GM08714 (cell line): ENCODE results near the gene PDIA2.
"Not testable (repeated sequence)": the region's sequence is repeated elsewhere in the genome, so short reads cannot be mapped to it uniquely, and the experiment has no call there.

Experiments
- H3K4me3 ChIP-seq: fragments of 200-500 bp; sonication (Bioruptor generic); 2 replicates; pipeline ENCODE4 v1.5.1; 2014; ENCODE audit warnings: mild to moderate bottlenecking, low read length, inconsistent platforms
- ZNF274 ChIP-seq: IDR thresholded peaks from 2 replicates; pipeline ENCODE4 v1.6.1; 2012; ENCODE audit warnings: mild to moderate bottlenecking, low read depth, low read length

PDIA2 gene

DNA sequence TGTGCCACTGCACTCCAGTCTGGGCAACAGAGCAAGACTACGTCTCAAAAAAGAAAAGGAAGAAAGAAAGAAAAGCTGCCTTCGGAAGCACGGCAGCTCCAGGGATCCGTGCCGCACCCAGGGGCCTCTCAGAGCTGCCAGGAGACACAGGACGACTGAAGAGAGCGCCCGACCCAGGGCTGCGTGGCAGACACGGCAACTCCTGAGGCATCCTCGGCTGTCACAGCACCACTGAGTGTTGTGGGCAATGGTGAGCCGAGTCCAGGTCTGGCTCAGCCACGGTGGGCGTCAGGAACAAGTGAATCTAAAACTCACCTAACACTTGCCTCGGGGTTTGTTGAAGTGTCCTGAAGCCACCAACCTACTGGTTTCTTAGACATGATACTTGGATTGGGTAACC is 28.8 kb downstream of the PDIA2 start:
- TF ChIP-seq ZNF274 = no peak
- H3K4me3 ChIP-seq = no peak overlapping the region

DNA sequence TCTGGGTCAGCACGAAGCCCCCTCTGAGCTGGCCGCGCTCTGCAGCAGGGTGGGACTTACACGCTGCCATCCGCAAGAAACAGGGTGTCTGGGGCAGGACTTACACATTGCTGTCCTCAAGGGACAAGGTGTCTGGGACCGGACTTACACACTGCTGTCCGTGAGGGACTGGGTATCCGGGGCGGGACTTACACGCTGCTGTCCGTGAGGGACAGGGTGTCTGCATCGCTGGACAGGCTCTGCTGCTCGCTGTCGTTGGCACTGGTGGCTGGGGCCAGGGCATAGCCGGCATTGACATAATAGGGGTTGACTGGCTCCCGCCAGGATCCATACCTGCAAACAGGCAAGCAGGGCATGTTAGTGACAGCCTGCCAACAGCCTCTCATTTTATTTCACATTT is 31.4 kb downstream of the PDIA2 start:
- no peak overlapping the region for H3K4me3 ChIP-seq
- no peak for TF ChIP-seq ZNF274

DNA sequence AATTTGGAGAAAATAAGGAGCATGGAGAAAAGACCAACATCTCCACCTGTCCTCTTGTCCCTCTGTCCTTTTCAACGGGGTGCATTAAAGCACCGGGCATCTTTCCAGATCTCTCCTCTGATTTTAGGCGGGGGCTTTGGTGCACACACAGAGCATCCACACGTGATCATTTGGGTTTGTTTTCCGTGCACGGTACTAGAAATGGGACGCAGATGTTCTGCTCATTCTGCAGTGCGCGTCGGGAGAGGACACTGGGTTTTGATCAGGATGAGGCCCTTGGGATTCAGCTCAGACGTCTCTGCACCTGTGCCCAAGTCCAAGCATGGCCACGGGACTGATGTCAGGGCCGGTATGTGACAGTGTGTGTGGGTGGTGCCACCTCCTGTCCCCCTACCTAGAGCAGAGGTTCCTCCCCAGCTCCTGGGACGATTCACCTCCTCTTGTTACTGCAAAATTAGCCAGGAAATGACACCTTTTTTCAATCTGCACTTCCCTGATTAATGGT is 31.9 kb downstream of the PDIA2 start:
- TF ChIP-seq ZNF274 = no peak
- H3K4me3 ChIP-seq = no peak overlapping the region

DNA sequence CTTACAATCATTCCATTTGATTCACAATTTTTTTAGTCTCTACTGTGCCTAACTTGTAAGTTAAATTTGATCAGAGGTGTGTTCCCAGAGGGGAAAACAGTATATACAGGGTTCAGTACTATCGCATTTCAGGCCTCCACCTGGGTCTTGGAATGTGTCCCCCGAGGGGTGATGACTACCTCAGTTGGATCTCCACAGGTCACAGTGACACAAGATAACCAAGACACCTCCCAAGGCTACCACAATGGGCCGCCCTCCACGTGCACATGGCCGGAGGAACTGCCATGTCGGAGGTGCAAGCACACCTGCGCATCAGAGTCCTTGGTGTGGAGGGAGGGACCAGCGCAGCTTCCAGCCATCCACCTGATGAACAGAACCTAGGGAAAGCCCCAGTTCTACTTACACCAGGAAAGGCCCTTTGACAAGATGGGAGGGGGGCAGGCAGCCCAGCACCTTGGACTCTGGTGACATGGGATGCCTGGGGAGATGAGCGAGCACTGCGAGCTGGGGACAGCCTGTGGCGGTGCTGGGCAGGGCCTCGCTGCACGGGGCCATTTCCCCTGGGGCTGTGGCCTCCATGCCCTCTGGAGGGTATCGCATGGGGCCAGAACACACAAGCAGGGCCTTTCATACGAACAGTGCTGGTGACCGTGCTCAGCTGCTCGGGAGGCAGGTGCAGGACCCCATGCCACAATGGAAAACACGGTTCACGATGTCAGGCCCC is 33.9 kb downstream of the PDIA2 start:
- TF ChIP-seq ZNF274 = no peak
- H3K4me3 ChIP-seq = no peak overlapping the region

DNA sequence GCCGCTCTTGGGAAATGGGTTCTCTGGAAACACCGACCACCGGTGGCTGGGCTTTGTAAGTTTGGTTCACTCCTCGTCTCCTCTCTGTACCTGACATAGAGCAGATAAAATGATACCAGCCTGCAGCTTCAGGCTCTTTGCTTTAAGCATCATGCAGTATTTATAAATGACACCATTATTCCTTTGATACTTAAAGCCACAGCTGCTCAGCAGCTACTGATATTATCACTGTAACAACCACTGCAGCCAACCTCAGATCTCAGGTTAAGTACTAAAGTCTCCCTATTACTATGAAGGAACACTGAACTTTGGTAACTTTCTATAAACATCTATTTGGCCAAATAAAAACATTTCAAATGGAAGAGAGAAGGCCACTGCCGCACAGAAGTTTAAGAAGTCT is 34.6 kb downstream of the PDIA2 start:
- TF ChIP-seq ZNF274 = no peak
- no peak overlapping the region for H3K4me3 ChIP-seq

DNA sequence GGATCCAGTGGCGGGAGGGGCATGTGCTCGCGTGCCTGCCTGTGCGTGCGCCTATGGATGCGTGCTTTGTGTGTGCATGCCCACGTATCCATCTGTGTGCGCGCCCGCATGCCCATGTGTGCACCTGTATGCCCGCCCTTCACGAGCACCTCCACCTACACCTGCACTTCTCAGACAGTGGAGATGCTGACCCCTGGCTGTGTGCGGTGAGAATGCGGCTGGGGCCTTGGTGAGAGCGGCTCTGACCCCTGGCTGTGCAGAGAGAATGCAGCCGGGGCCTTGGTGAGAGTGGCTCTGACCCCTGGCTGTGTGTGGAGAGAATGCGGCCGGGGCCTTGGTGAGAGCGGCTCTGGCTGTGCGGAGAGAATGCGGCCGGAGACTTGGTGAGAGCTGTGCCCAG is 35.7 kb downstream of the PDIA2 start:
- no peak overlapping the region for H3K4me3 ChIP-seq
- no peak for TF ChIP-seq ZNF274

DNA sequence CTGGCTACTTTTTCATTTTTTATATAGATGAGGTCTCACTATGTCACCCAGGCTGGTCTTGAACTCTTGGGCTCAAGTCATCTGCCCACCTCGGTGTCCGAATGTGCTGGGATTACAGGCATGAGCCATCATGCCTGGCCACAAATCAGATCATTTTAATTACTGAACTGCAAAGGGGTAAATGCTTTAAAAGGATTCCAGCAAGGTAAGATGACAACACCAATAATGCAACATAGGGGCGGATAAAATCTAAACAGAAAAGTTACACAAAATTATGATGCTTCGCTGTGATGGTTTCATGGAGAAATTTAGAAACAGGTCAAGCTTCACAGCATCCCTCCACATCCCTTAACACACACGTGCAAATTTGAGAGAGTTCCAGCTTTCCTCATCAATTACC is 37.2 kb downstream of the PDIA2 start:
- no peak overlapping the region for H3K4me3 ChIP-seq
- TF ChIP-seq ZNF274 = no peak

DNA sequence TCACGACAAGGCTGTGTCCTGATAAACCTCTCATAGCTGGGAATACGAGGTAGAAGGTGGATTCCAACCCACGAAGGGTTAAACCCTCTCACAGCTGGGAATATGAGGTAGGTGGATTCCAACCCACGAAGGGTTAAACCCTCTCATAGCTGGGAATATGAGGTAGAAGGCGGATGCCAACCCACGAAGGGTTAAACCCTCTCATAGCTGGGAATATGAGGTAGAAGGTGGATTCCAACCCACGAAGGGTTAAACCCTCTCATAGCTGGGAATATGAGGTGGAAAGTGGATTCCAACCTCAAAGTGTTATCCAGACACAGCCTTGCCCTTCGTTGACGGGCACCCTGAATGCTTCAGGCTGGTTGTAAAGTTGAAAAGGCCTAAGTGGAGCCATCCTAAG is 38.6 kb downstream of the PDIA2 start:
- no peak overlapping the region for H3K4me3 ChIP-seq
- no peak for TF ChIP-seq ZNF274

DNA sequence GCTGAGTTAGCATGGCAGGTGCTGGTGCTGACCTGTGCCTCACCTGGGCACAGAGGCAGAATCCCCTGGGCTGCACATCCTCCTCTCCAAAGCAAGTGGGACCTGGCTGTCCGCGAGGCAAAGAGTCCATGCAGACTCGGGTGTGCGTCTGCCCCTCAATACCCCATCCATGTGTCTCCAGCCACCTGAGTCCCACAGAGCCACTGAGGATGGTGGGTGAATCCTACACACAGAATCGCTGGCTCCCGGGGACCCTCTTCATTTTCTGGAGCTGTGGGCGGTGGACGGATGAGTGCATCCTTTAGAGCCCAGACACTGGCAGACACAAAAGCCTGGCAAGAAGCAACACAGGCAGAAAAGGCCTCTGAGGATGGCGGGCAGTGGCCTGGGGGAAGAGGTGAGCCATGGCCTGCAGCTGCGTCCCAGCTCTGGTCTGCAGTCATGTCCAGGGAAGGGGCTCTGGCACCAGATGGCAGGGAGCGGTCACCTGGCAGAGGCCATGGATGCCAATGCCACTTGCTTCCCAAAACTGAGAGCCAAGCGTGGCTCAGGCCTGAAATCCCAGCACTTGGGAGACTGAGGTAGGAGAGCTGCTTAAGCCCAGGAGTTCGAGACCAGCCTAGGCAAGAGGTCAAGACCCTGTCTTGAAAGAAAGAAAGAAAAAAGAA is 39.6 kb downstream of the PDIA2 start:
- no peak overlapping the region for H3K4me3 ChIP-seq
- no peak for TF ChIP-seq ZNF274

DNA sequence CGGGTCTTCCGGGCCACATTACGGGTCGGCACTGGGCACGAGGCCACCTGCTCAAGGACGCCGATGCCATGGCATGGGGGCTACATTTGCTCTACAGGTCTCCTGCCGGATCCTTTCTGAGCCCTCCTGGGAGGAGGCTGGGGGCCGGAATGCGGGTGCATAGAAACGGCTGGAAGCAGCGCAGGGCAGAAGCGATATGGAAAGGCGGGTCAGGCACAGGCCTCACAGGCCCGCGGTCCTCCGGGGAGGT is 41.2 kb downstream of the PDIA2 start:
- H3K4me3 ChIP-seq = no peak overlapping the region; the same call in 1 of the 2 replicates
- no peak for TF ChIP-seq ZNF274

DNA sequence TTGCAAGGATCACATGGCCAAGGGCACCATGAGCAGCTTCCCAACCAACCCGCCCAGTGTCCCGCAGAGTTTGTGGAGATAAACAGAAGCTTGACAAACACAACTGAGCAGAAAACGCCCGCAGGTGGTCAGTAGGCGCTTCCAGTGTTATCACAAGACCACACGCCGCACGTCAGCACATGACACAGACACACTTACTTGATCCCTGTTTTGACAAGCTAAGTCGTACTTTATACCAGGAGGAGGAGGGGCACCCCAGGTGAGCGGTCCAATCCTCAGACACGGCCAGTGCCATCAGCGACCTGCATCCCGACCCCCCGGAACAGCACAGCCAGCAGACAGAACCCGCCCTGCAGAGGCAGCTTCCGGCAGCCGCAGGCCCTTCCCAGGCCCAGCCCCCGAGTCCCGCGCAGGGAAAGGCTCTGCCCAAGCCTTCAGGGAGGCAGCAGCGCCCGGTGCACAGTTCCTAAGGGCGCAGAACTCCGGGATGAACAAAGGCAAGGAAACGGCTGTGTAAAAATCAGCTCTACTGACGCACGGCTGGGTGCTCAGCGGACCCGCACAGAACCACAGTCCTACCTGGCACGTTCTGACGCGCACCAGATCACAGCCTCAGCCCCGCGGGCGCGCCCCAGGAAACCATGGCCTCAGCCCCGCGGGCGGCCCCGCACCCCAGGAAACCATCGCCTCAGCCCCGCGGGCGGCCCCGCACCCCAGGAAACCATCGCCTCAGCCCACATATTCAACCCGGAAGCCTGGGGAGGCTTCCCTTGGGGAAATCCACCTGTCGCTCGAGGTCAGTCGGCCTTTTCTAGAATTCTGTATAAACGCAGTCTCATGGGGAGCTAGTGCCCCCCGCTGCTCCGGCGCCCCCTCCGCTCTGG is 41.7 kb downstream of the PDIA2 start:
- TF ChIP-seq ZNF274 = no peak
- peak overlapping the region; percentile 40; the same call in 1 of the 2 replicates for H3K4me3 ChIP-seq

DNA sequence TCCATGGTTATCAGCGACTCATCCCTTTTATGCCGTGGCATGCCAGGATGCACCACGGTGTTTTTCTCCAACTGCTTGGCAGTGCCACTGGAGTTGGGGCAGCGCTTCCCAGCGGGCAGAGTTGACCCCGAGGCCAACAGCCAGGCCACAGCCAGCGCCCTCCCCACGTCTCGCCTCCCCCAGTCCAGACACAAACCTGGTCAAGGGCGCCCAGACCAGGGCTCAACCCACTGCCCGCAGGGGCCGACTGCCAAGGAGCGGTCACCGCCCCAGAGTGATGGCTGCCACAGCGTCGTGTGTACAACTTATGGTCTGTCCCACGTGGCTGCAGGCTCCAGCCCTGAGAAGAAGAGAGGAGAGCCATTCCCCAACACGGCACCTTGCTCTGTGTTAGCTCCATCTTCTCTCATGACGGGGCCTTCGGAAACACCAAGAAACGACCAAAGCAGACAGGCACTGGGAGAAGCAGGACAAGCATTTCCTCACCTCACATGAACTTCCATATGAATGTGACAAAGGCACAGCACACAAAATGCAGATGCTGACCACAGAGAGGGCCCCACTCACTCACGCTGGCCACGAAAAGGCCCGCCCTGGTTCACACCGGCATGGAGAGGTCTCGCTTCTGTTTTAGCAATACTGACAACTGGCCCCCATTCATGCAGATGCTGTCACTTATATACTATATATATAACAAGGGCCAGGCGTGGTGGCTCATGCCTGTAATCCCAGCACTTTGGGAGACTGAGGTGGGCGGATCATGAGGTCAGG is 42.6 kb downstream of the PDIA2 start:
- H3K4me3 ChIP-seq = peak overlapping the region; percentile 40; the same call in 1 of the 2 replicates
- TF ChIP-seq ZNF274 = no peak

DNA sequence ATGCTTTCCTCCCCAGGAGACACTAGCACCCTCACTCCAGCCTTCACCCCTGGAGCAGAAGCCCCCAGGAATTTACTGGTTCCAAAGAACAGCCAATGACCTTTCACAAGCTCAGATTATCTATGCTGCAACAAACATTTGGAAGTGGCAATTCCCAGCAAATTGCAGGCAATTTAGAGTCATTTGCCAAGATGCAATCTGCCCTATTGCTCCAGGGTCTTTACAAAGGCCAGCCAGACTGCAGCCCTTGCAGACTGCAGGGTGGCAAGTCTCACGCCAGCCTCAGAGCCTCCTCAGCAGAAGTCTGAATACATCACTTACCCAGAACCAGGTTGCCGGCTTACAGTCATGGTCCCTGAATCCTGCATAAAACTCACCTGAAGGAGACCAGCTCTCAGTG is 47.8 kb downstream of the PDIA2 start:
- no peak overlapping the region for H3K4me3 ChIP-seq
- no peak for TF ChIP-seq ZNF274

DNA sequence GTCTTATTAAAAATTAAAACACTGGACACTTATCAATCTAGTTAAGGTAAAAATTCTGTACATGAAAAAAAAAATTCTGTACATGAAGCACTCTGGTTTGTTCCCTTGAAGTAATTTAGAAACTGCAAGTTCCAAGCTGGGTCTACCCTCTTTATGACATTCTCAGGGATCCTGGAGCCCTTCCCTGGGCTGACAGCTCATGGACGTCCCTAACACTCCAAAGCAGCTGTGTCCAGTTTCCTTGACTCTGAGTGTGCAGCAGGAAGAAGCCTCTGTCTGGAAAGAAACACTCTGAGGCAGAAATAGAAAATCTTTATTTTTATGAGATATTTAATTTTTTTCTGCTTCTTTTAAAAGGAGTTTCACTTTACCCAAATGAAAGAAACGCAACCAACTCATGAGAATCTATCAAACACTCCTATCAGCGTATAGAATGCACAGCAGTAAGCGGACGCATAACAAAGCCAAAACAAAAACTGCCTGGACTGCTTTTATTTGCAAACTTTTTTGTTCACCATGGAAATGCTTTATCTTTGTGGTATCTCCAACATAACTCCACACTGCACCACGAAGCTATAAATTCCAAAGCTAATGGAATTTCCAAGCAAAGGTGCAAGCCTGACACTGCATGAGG is 48.3 kb downstream of the PDIA2 start:
- H3K4me3 ChIP-seq = not testable (repeated sequence)
